Measurements from ENCODE around the gene ELL. TPM values are rescaled to one million over a fixed set of nuclear protein-coding genes. Genes with fewer than 3 reads are reported as not detected.

Gene ELL
- total RNA-seq, 1 experiment from 2014 or later = 17.3 TPM

DNA sequence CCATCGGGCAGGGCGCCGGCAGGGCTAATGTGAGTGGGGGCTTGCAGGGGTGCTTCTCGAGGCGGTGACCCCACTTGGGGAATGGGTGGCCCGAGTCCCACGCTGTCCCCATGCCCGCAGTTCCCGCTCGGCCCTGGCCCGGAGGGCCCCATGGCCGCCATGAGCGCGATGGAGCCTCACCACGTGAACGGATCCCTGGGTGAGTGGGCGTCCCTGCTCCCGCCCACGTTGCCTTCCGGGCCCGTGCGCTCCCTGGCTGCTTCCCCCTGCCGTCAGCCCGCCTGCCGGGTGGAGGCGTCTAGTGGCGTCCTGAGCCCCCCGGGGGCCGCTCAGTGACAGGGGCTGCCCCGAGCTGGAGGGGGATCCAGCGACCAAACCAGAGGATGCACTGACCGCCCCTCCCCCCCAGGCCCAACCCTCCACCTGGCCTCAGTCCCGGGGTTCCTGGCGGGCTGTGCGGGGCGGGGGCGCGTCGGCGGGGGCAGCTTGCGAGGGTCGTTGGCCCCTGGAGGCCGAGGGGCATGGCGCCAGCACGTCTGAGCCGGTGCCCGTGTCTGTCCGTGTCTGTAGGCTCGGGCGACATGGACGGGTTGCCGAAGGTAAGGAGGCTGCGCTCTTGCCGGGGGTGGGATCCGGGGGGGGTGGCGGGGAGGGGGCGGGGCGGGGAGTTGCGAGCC, 88.7 kb downstream of the ELL start:
- ChIA-PET POLR2A (interaction anchor here (2.0 kb wide), 1 partner anchor 14 kb away, joined by 12 read pairs; the partner anchor contains the start of gene SSBP4), CTCF (interaction anchor here (1.0 to 1.4 kb wide), 4 partner anchors 20 to 154 kb away, joined by 3 to 4 read pairs (median 3); partner anchors contain the start of gene GDF15)
- peak overlapping the region; percentile 52 for H3K4me3 Mint-ChIP-seq
- H3K9me3 Mint-ChIP-seq = no peaks in the 10 kb centered on the region
- DNase-seq (ENCODE audit: low spot score) (peak; percentile 69), ATAC-seq (no peak)
- H3K27me3 Mint-ChIP-seq (ENCODE audit: low read depth) = no peaks in the 10 kb centered on the region
- TF ChIP-seq, protein P1, sequence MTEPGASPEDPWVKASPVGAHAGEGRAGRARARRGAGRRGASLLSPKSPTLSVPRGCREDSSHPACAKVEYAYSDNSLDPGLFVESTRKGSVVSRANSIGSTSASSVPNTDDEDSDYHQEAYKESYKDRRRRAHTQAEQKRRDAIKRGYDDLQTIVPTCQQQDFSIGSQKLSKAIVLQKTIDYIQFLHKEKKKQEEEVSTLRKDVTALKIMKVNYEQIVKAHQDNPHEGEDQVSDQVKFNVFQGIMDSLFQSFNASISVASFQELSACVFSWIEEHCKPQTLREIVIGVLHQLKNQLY (CRISPR knock-in tag; IDR thresholded peaks at IDR 0.05) = no peak
- 0 out of 2 replicates have a peak, but pooled peaks have one; percentile 21 for TF ChIP-seq ZNF423 (CRISPR knock-in tag; IDR thresholded peaks at IDR 0.05)
- TF ChIP-seq, protein P2, sequence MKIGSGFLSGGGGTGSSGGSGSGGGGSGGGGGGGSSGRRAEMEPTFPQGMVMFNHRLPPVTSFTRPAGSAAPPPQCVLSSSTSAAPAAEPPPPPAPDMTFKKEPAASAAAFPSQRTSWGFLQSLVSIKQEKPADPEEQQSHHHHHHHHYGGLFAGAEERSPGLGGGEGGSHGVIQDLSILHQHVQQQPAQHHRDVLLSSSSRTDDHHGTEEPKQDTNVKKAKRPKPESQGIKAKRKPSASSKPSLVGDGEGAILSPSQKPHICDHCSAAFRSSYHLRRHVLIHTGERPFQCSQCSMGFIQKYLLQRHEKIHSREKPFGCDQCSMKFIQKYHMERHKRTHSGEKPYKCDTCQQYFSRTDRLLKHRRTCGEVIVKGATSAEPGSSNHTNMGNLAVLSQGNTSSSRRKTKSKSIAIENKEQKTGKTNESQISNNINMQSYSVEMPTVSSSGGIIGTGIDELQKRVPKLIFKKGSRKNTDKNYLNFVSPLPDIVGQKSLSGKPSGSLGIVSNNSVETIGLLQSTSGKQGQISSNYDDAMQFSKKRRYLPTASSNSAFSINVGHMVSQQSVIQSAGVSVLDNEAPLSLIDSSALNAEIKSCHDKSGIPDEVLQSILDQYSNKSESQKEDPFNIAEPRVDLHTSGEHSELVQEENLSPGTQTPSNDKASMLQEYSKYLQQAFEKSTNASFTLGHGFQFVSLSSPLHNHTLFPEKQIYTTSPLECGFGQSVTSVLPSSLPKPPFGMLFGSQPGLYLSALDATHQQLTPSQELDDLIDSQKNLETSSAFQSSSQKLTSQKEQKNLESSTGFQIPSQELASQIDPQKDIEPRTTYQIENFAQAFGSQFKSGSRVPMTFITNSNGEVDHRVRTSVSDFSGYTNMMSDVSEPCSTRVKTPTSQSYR (CRISPR knock-in tag; IDR thresholded peaks at IDR 0.05) = peak; percentile 84; the same call in 1 of the 2 replicates
- no peak for TF ChIP-seq ATF1 (CRISPR knock-in tag; IDR thresholded peaks at IDR 0.05)
- peak; percentile 50; the same call in 1 of the 2 replicates for TF ChIP-seq USF1 (CRISPR knock-in tag; IDR thresholded peaks at IDR 0.05)
- TF ChIP-seq ZNF512 (CRISPR knock-in tag; IDR thresholded peaks at IDR 0.05; ENCODE audit: borderline replicate concordance) = no peak
- 0 out of 2 replicates have a peak, but pooled peaks have one; percentile 39 for TF ChIP-seq CREB1 (CRISPR knock-in tag; IDR thresholded peaks at IDR 0.05)
- peak; percentile 49; the same call in 1 of the 2 replicates for TF ChIP-seq USF2 (CRISPR knock-in tag; IDR thresholded peaks at IDR 0.05)
- TF ChIP-seq NFATC4 (CRISPR knock-in tag; IDR thresholded peaks at IDR 0.05) = no peak
- no peak for TF ChIP-seq NR1H2 (CRISPR knock-in tag; IDR thresholded peaks at IDR 0.05)
- TF ChIP-seq, protein P3, sequence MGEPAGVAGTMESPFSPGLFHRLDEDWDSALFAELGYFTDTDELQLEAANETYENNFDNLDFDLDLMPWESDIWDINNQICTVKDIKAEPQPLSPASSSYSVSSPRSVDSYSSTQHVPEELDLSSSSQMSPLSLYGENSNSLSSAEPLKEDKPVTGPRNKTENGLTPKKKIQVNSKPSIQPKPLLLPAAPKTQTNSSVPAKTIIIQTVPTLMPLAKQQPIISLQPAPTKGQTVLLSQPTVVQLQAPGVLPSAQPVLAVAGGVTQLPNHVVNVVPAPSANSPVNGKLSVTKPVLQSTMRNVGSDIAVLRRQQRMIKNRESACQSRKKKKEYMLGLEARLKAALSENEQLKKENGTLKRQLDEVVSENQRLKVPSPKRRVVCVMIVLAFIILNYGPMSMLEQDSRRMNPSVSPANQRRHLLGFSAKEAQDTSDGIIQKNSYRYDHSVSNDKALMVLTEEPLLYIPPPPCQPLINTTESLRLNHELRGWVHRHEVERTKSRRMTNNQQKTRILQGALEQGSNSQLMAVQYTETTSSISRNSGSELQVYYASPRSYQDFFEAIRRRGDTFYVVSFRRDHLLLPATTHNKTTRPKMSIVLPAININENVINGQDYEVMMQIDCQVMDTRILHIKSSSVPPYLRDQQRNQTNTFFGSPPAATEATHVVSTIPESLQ (CRISPR knock-in tag; IDR thresholded peaks at IDR 0.05) = 0 out of 2 replicates have a peak, but pooled peaks have one; percentile 30
- TF ChIP-seq, protein P4, sequence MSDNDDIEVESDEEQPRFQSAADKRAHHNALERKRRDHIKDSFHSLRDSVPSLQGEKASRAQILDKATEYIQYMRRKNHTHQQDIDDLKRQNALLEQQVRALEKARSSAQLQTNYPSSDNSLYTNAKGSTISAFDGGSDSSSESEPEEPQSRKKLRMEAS (CRISPR knock-in tag; IDR thresholded peaks at IDR 0.05) = peak; percentile 64
- H3K36me3 Mint-ChIP-seq = peaks cover 3% of the 10 kb centered on the region
- H3K4me1 Mint-ChIP-seq = peaks cover 26% of the 10 kb centered on the region
- H3K27ac Mint-ChIP-seq = no peak overlapping the region
